IMR-90 (cell line): ENCODE measurements around the gene WNT7B.

Experiments used
- BHLHE40 ChIP-seq: fragments of 150-350 bp; IDR thresholded peaks from 2 replicates; pipeline ENCODE4 v1.6.1; 2016; ENCODE audit warnings: mild to moderate bottlenecking, low read depth, low read length
- CEBPB ChIP-seq: IDR thresholded peaks from 2 replicates; pipeline ENCODE4 v1.6.1; 2012; ENCODE audit warnings: low read depth, low read length, improper control_type of control experiment
- MAFK ChIP-seq: IDR thresholded peaks from 2 replicates; pipeline ENCODE4 v1.6.1; 2012; ENCODE audit warnings: low read depth, low read length, improper control_type of control experiment
- MXI1 ChIP-seq: IDR thresholded peaks from 2 replicates; pipeline ENCODE4 v1.6.1; 2012; ENCODE audit warnings: low read depth, mild to moderate bottlenecking, low read length, moderate library complexity, borderline replicate concordance
- NFE2L2 ChIP-seq: fragments of 150-350 bp; IDR thresholded peaks from 2 replicates; pipeline ENCODE4 v1.6.1; 2016; ENCODE audit warnings: low read depth, mild to moderate bottlenecking, low read length
- POLR2A ChIP-seq: IDR thresholded peaks from 2 replicates; pipeline ENCODE4 v1.6.1; 2012; ENCODE audit warnings: mild to moderate bottlenecking, low read depth, low read length
- RAD21 ChIP-seq: IDR thresholded peaks from 2 replicates; pipeline ENCODE4 v1.6.1; 2012; ENCODE audit warnings: low read length, improper control_type of control experiment
- SMC3 ChIP-seq: fragments of 150-350 bp; IDR thresholded peaks from 2 replicates; pipeline ENCODE4 v1.6.1; 2016; ENCODE audit warnings: low read depth, mild to moderate bottlenecking, antibody characterized with exemption, low read length, moderate library complexity
- TF ChIP-seq, protein P1 (sequence below): conservative IDR thresholded peaks from 2 replicates; pipeline ENCODE4 v1.5.1; 2012; ENCODE audit warnings: mild to moderate bottlenecking, low read depth, low read length, improper control_type of control experiment
- TF ChIP-seq, protein P2 (sequence below): fragments of 150-350 bp; IDR thresholded peaks from 2 replicates; pipeline ENCODE4 v1.6.1; 2017; ENCODE audit warnings: mild to moderate bottlenecking, antibody characterized with exemption, low read length, low read depth
- TF ChIP-seq, protein P3 (sequence below): fragments of 150-350 bp; IDR thresholded peaks from 2 replicates; pipeline ENCODE4 v1.6.1; 2016; ENCODE audit warnings: low read depth, mild to moderate bottlenecking, low read length, moderate library complexity, borderline replicate concordance

DNA sequence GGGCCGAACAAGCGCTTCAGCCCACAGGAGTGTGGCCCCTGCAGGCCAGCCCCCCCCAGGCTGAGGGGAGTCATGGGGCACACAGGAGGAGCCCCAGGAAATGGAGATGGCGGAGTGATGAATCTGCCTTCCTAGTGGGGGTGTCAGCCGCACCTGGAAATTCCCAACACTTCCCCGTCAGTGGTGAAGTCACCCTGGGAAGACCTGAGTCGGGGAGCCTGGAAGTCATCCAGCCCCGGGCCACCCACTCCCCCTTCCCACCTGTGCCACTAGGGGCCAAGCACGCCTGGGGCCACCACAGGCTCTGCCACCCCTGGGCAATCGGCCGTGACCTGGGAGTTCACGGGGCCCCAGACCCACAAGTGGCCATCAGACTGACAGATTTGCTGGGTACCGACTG, 12.6 kb downstream of the WNT7B start:
- no peak for TF ChIP-seq NFE2L2
- no peak for TF ChIP-seq POLR2A
- TF ChIP-seq, protein P1, sequence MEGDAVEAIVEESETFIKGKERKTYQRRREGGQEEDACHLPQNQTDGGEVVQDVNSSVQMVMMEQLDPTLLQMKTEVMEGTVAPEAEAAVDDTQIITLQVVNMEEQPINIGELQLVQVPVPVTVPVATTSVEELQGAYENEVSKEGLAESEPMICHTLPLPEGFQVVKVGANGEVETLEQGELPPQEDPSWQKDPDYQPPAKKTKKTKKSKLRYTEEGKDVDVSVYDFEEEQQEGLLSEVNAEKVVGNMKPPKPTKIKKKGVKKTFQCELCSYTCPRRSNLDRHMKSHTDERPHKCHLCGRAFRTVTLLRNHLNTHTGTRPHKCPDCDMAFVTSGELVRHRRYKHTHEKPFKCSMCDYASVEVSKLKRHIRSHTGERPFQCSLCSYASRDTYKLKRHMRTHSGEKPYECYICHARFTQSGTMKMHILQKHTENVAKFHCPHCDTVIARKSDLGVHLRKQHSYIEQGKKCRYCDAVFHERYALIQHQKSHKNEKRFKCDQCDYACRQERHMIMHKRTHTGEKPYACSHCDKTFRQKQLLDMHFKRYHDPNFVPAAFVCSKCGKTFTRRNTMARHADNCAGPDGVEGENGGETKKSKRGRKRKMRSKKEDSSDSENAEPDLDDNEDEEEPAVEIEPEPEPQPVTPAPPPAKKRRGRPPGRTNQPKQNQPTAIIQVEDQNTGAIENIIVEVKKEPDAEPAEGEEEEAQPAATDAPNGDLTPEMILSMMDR, result no peak
- TF ChIP-seq, protein P2, sequence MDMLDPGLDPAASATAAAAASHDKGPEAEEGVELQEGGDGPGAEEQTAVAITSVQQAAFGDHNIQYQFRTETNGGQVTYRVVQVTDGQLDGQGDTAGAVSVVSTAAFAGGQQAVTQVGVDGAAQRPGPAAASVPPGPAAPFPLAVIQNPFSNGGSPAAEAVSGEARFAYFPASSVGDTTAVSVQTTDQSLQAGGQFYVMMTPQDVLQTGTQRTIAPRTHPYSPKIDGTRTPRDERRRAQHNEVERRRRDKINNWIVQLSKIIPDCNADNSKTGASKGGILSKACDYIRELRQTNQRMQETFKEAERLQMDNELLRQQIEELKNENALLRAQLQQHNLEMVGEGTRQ, result no peak
- no peak for TF ChIP-seq MXI1
- no peak for TF ChIP-seq CEBPB
- TF ChIP-seq, protein P3, sequence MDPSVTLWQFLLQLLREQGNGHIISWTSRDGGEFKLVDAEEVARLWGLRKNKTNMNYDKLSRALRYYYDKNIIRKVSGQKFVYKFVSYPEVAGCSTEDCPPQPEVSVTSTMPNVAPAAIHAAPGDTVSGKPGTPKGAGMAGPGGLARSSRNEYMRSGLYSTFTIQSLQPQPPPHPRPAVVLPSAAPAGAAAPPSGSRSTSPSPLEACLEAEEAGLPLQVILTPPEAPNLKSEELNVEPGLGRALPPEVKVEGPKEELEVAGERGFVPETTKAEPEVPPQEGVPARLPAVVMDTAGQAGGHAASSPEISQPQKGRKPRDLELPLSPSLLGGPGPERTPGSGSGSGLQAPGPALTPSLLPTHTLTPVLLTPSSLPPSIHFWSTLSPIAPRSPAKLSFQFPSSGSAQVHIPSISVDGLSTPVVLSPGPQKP, result no peak
- TF ChIP-seq MAFK, result no peak
- no peak for TF ChIP-seq SMC3
- no peak for TF ChIP-seq RAD21
- no peak for TF ChIP-seq BHLHE40
